COLO668 (cell line): ENCODE data around the gene ANKRD44.

ENCODE experiments used
- DNase-seq: peaks from one replicate; lab custom pipeline; 2025; ENCODE audit not compliant: unreplicated experiment; lab: John Stamatoyannopoulos, UW

ANKRD44 gene

GRCh38 chr2:196995757-196996314, 314.7 kb downstream of the ANKRD44 start:
- DNase-seq, result no peak

DNA sequence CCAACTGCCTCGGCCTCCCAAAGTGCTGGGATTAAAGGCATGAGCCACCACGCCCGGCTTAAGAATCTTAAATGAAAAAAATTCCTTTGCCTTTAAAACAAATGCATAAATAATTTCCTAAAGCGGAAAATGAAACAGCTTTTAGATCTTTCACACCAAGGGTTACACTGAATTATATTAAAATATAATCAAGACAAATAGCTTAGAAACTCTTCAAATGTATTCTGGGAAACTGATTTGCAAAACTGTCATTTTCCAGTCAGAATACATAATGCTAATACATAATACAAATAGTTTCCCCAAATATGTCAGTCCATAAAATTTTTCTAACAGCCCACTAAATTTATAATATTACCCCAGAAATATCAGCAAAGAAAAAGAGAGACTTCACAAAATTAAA, 315.8 kb downstream of the ANKRD44 start:
- no peak for DNase-seq

- no peak for DNase-seq
Measured at GRCh38 chr2:196993617-196994016, 317.0 kb downstream of the ANKRD44 start.

GRCh38 chr2:196992466-196992865, 318.1 kb downstream of the ANKRD44 start:
- no peak for DNase-seq

GRCh38 chr2:196990788-196991461, 319.7 kb downstream of the ANKRD44 start:
- no peak for DNase-seq

GRCh38 chr2:196990092-196990491, 320.5 kb downstream of the ANKRD44 start:
- DNase-seq, result no peak

GRCh38 chr2:196989496-196989895, 321.1 kb downstream of the ANKRD44 start:
- DNase-seq, result no peak

- no peak for DNase-seq
Measured at GRCh38 chr2:196988639-196989038, 321.9 kb downstream of the ANKRD44 start.

- DNase-seq, result peak; percentile 25
Measured at GRCh38 chr2:196987649-196988364, 322.8 kb downstream of the ANKRD44 start.

GRCh38 chr2:196987298-196987648, 323.3 kb downstream of the ANKRD44 start:
- DNase-seq, result no peak

GRCh38 chr2:196985511-196986183, 324.9 kb downstream of the ANKRD44 start:
- DNase-seq, result no peak

DNA sequence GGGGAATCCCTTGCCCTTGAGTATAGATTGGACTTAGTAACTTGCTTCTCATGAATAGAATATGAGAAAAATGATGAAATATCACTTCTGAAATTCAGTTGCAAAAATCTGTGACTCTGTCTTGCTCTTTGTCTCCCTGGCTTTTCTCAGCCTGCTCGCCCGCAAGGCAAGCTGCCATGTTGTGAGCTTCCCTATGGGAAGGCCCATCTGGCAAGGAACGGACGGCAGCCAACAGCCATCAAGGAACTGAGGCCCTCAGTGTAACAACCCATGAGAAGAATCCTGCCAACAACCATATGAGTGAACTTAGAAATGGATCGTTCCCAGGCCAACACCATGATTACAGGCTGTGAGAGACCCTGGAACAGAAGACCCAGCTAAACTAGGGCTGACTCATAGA, 325.7 kb downstream of the ANKRD44 start:
- no peak for DNase-seq

DNA sequence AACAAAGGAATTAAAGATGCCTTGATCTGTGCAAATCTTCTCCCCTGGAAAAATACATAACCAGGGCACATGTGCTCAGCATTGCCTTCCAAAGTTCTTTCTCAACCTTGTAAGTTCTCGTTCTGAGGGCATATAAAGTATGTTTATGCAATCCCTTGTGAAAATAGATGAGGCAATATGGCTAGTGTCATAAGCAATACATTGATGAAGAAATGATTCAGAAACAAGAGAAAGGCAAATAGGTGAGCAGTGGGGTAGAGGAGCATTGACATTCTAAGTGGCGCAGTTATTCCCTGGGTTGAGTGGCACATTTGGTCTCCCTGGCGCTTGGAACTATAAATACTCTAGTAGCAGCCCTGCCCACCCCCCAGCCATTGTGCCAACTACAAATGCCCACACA, 326.6 kb downstream of the ANKRD44 start:
- DNase-seq, result no peak

- DNase-seq, result no peak
Measured at GRCh38 chr2:196980473-196980872, 330.1 kb downstream of the ANKRD44 start.

DNA sequence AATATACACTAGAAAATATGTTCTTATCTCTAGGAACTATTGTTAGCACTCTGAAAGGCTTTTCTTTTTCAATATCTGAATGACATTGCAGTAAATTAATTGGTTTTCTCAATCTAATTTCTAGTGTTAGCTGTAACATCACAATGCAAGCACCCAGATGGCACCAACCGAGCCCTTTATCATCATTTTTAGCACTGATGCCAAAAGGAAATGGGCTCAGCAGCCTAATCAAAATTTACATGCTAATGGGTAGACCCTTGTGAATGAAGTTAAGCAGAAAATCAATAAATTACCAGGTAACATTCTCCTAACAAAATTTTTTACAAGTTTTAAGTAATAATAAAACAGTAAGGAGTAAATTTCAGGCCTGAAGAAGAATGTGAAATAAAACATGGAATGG, 330.6 kb downstream of the ANKRD44 start:
- DNase-seq, result no peak

DNA sequence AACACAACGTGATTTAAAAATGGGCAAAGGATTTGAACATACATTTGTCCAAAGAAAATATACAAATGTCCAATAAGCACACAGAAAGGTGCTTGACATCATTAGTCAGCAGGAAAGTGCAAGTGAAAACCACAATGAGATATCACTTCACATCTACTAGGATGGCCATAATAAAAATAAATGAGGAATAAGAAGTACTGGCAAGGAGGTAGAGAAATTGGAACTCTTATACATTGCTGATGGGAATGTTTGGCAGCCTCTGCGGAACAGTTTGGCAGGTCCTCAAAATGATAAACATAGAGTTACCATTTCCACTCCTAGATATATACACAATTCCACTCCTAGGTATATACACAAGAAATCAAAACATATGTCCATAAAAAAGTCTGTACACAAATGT, 333.1 kb downstream of the ANKRD44 start:
- no peak for DNase-seq

- no peak for DNase-seq
Measured at GRCh38 chr2:196974970-196975369, 335.6 kb downstream of the ANKRD44 start.

DNA sequence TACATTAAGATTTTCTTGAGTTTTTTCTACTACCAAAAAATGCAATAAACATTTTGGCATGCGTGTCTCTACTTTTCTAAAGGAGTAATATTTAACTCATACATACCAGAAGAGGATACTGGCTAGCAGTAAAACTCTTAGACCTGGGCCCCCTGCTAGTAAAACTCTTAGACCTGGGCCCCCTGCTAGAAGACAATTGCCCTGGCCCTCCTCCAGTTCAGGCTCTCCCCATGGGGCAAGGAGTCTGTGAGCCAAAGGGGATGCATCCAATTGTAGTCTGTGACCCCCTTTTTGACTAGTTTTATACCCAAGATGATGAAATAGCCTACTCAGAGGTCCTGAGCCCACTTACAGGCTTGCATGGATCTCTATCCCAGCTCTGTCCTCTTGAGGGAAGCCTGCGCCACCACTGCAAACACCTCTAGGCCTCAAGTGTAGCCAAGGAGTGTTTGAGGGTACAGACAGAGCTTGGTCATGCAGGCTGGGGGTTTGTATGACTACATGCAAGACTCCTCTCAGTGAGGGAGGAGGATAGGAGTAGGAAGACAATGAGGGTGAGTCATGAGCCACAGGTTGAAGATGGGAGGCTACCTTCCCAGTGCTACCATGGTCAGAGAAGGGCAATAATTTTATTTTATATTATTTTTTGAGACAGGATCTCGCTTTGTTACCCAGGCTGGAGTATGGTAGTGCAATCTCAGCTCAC, 338.9 kb downstream of the ANKRD44 start:
- DNase-seq, result no peak

GRCh38 chr2:196970099-196970498, 340.5 kb downstream of the ANKRD44 start:
- no peak for DNase-seq

- DNase-seq, result no peak
Measured at GRCh38 chr2:196968516-196968915, 342.1 kb downstream of the ANKRD44 start.

GRCh38 chr2:196967775-196968174, 342.8 kb downstream of the ANKRD44 start:
- DNase-seq, result no peak
